Ascending aorta (tissue), 2 donors: ENCODE data around the gene MRPS24. TPM values are rescaled to one million over a fixed set of nuclear protein-coding genes. Genes with fewer than 3 reads are reported as not detected.
A peak's percentile ranks its signal among the peaks of the same experiment; 100 is the strongest.

Experiments
- DNase-seq, 2 donors: peaks; one replicate each; pipeline ENCODE4 v3.0.0-alpha.2; 2019; ENCODE audit warnings: low spot score in 2 of 2
- H3K27ac ChIP-seq, 2 donors: fragments of 200-600 bp; sonication (generic); one replicate each; pipeline ENCODE4 v1.5.1; 2016 to 2017; ENCODE audit warnings: mild to moderate bottlenecking in 1 of 2
- H3K27me3 ChIP-seq: fragments of 200-600 bp; sonication (generic); one replicate; pipeline ENCODE4 v1.5.1; 2017
- H3K36me3 ChIP-seq, 2 donors: fragments of 200-600 bp; sonication (generic); one replicate each; pipeline ENCODE4 v1.5.1; 2016
- H3K4me1 ChIP-seq, 2 donors: fragments of 200-600 bp; sonication (generic); one replicate each; pipeline ENCODE4 v1.5.1; 2016 to 2017; ENCODE audit warnings: mild to moderate bottlenecking in 1 of 2
- H3K4me3 ChIP-seq, 2 donors: fragments of 200-600 bp; sonication (generic); one replicate each; pipeline ENCODE4 v1.5.1; 2016 to 2017; ENCODE audit warnings: mild to moderate bottlenecking in 1 of 2
- H3K9me3 ChIP-seq, 2 donors: fragments of 200-600 bp; sonication (generic); one replicate each; pipeline ENCODE4 v1.5.1; 2016
- intact Hi-C: fragments of 100-400 bp; cut with DNase I; formaldehyde crosslinking; loops from one replicate; pipeline ENCODE4 v1.15.1; 2023
- total RNA-seq: library from RNA; depleted of rRNA; stranded (reverse); fragments of >200 nt; gene quantifications from one replicate; pipeline ENCODE4 v1.1.0, GENCODE V29; 2016
- TF ChIP-seq, protein P1 (sequence below), 3 experiments: fragments of 200-600 bp in 2 of 3; fragments of 450-650 bp in 1 of 3; sonication (generic) in 2 of 3; IDR thresholded peaks; one replicate each; pipeline ENCODE4 v1.5.1; 2016 to 2019; ENCODE audit warnings: antibody characterized with exemption in 3 of 3, mild to moderate bottlenecking in 1 of 3, moderate library complexity in 1 of 3

The MRPS24 gene
- total RNA-seq, 1 donor from 2014 or later, result 145 TPM

DNA sequence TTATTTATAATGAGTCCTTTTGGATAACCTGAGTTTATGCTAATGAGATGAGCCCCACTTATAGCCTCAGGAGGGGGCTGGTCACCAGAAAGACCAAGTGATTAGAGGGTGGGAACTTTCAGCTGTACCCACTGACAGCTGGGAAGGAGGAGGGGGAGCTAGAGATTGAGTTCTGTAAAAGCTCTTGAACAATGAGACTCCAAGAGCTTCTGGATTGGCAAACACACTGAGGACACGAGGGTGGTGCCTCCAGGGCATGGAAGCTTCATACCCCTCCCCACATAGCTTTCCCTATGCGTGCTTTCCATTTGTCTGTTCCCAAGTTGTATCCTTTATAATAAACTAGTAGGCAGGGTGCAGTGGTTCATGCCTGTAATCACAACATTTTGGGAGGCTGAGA lies 20.3 kb downstream of the MRPS24 start:
- no peaks in the 10 kb centered on the region for H3K4me1 ChIP-seq
- no peak overlapping the region for H3K4me3 ChIP-seq
- H3K36me3 ChIP-seq, result no peaks in the 10 kb centered on the region
- no peak for DNase-seq
- TF ChIP-seq, protein P1, sequence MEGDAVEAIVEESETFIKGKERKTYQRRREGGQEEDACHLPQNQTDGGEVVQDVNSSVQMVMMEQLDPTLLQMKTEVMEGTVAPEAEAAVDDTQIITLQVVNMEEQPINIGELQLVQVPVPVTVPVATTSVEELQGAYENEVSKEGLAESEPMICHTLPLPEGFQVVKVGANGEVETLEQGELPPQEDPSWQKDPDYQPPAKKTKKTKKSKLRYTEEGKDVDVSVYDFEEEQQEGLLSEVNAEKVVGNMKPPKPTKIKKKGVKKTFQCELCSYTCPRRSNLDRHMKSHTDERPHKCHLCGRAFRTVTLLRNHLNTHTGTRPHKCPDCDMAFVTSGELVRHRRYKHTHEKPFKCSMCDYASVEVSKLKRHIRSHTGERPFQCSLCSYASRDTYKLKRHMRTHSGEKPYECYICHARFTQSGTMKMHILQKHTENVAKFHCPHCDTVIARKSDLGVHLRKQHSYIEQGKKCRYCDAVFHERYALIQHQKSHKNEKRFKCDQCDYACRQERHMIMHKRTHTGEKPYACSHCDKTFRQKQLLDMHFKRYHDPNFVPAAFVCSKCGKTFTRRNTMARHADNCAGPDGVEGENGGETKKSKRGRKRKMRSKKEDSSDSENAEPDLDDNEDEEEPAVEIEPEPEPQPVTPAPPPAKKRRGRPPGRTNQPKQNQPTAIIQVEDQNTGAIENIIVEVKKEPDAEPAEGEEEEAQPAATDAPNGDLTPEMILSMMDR (IDR thresholded peaks at IDR 0.05), result no peak
- H3K9me3 ChIP-seq, result no peaks in the 10 kb centered on the region
- H3K27me3 ChIP-seq, result no peaks in the 10 kb centered on the region
- intact Hi-C loops, result no loop called here
- no peak overlapping the region for H3K27ac ChIP-seq

DNA sequence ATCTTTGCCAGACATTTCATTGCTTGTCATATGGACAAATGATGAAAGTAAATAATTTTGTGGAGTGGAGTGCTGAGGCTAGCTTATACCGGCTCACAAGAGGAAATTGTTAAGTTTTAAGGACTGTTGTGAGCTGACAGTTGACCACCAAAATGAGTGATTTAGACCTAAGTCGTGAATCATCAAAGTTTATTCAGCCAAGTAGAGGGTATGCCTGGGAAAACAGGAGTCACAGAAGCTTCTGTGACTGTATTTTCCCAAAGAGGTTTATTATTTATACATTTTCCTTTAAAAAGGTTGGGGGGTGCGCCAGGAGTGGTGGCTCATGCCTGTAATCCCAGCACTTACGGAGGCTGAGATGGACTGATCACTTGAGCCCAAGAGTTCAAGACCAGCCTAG lies 21.8 kb downstream of the MRPS24 start:
- H3K36me3 ChIP-seq, result no peaks in the 10 kb centered on the region
- no peak overlapping the region for H3K4me3 ChIP-seq
- TF ChIP-seq, protein P1 (IDR thresholded peaks at IDR 0.05), result no peak
- H3K27me3 ChIP-seq, result no peaks in the 10 kb centered on the region
- no peak for DNase-seq
- intact Hi-C loops, result no loop called here
- H3K9me3 ChIP-seq, result no peaks in the 10 kb centered on the region
- no peak overlapping the region for H3K27ac ChIP-seq
- no peaks in the 10 kb centered on the region for H3K4me1 ChIP-seq

DNA sequence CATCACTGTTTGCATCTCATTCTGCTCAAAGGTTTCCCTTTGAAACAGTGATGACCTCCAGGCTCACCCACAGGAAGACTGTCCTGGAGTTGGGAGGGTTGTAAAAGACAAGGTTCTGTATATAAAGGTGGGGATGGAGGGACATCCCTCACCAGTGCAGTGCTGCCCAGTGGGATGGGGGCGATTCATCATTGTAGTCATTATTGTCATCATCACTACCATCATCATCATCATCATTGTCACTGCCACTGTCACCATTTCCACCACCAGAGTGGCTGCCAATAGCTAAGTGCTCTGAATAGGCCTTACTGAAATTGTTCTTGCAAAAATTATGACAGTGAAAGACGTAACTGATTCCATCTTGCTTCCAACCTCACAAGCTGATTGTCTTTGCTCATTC lies 24.7 kb downstream of the MRPS24 start:
- H3K27me3 ChIP-seq, result no peaks in the 10 kb centered on the region
- intact Hi-C loops, result no loop called here
- no peaks in the 10 kb centered on the region for H3K9me3 ChIP-seq
- DNase-seq, result no peak
- H3K36me3 ChIP-seq, result no peaks in the 10 kb centered on the region
- TF ChIP-seq, protein P1 (IDR thresholded peaks at IDR 0.05), result no peak
- no peaks in the 10 kb centered on the region for H3K4me1 ChIP-seq
- H3K27ac ChIP-seq, result no peak overlapping the region
- no peak overlapping the region for H3K4me3 ChIP-seq

DNA sequence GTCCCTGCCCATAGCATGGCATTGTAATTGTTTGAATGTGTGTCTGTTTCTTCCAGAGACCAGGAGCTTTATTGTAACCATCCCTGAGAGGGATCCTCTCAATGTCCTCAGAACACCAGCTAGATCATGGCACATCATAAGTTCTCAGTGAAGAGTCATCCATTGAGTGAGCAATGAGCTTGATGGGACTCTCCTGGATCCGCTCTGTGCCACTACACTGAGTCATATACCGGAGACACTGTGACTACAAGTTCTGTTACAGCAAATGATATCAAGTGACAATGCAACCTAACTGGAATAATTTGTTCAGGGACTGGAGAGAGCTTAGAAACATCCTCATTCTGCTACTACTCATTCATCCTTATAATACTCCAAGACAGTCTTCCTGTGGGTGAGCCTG lies 25.1 kb downstream of the MRPS24 start:
- Histone ChIP-seq H3K4me3 (no peak overlapping the region), H3K27ac (no peak overlapping the region), H3K27me3 (no peaks in the 10 kb centered on the region), H3K4me1 (no peaks in the 10 kb centered on the region), H3K9me3 (no peaks in the 10 kb centered on the region), H3K36me3 (no peaks in the 10 kb centered on the region)
- TF ChIP-seq, protein P1 (IDR thresholded peaks at IDR 0.05), result no peak
- intact Hi-C loops, result no loop called here
- no peak for DNase-seq

DNA sequence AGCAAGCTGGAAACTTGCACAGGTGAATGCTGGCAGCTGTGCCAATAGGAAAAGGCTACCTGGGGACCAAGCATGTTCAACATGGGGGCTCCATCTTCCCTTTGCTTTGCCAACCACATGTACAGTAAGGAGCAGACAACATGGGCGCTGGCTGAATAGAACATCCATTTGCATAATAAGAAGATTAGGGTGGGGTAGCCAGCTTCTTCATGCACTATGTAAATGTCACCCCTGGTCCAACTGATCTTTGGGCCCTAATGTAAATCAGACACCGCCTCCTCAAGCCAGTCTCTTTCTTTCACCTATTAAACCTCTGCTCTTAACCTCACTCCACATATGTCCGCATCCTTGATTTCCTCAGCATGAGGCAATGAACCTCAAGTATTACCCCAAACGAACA lies 26.0 kb downstream of the MRPS24 start:
- Histone ChIP-seq H3K36me3 (no peaks in the 10 kb centered on the region), H3K4me3 (no peak overlapping the region), H3K9me3 (no peaks in the 10 kb centered on the region), H3K4me1 (peaks cover 0 to 3% of the 10 kb centered on the region in 2 donors), H3K27me3 (no peaks in the 10 kb centered on the region), H3K27ac (no peak overlapping the region)
- TF ChIP-seq, protein P1 (IDR thresholded peaks at IDR 0.05), result no peak
- intact Hi-C loops, result no loop called here
- no peak for DNase-seq

DNA sequence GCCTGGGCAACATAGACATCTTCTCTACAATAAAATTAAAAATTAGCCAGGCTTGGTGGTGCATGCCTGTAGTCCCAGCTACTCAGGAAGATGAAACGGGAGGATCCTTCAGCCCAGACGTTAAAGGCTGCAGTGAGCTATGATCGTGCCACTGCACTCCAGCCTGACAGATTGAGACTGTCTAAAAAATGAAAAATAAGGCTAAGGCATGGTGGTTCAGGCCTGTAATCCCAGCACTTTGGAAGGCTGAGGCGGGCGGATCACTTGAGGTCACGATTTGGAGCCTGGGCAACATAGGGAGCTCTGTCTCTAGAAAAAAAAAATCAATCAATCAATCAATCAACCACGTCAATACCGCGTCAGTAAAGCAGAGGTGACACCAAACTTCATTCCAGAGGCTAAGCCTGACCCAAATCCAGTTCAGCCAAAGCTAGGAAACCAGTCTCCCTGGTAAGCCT lies 31.1 kb downstream of the MRPS24 start:
- Histone ChIP-seq H3K36me3 (no peaks in the 10 kb centered on the region), H3K27ac (no peak overlapping the region), H3K9me3 (no peaks in the 10 kb centered on the region), H3K4me3 (peak overlapping the region in 1 of 2 donors; percentile 47), H3K27me3 (no peaks in the 10 kb centered on the region), H3K4me1 (peaks cover 0 to 3% of the 10 kb centered on the region in 2 donors)
- intact Hi-C loops, result loop anchor here (2.0 to 5.0 kb wide), 4 partner anchors 81 to 255 kb away; partner anchors contain the start of genes BLVRA, COA1 and STK17A
- TF ChIP-seq, protein P1 (IDR thresholded peaks at IDR 0.05), result no peak
- DNase-seq, result no peak
